Measurements from ENCODE around the gene CYSLTR2. TPM values are rescaled to one million over a fixed set of nuclear protein-coding genes. Genes with fewer than 3 reads are reported as not detected.

The CYSLTR2 gene
- polyA plus RNA-seq, 1 donor (not counting 4 experiments of a cell fraction or from before 2014, with no cell fraction given), result not detected

DNA sequence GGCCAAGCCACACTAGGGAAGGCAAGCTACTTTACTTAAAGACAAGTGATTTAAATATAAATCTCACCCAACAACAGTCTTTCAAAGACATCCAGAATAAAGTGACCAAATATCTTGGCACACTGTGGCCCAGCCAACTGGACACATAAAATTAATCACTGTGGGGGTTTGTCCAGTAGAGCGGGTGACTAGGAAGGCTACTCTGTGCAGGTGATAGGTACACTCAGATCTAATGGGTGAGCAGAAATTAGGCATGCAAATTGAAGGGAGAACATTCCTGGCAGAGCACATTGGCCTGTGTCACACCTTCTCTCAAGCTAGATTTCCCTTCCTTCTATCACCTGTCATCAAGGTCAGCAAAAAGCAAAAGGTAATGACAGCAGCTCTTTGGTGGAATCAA, 23.4 kb upstream of the CYSLTR2 start:
- Histone ChIP-seq H2AFZ (ENCODE audit: control insufficient read depth, low read length) (no peak overlapping the region), H3K27ac (ENCODE audit: control insufficient read depth, insufficient read depth, low read length) (no peak overlapping the region), H3K4me2 (ENCODE audit: control insufficient read depth, extremely low read depth, insufficient read depth, low read depth, low read length) (no peak overlapping the region), H3K4me3 (ENCODE audit: control insufficient read depth in 2 of 3, extremely low read depth in 1 of 3, insufficient read depth in 2 of 3, low read depth in 1 of 3, low read length in 3 of 3) (no peak overlapping the region), H3K9me3 (ENCODE audit: control insufficient read depth, low read depth, low read length) (no peaks in the 10 kb centered on the region), H3K9me1 (ENCODE audit: control insufficient read depth, extremely low read depth, insufficient read depth, low read length) (no peaks in the 10 kb centered on the region), H3K4me1 (ENCODE audit: control insufficient read depth, extremely low read depth, insufficient read depth, low read length) (no peaks in the 10 kb centered on the region), H3K36me3 (ENCODE audit: control insufficient read depth in 2 of 2, extremely low read depth in 1 of 2, insufficient read depth in 2 of 2, low read length in 2 of 2) (no peaks in the 10 kb centered on the region), H4K20me1 (ENCODE audit: control insufficient read depth, extremely low read depth, insufficient read depth, low read length) (no peaks in the 10 kb centered on the region), H3K79me2 (ENCODE audit: control insufficient read depth, insufficient read depth, low read length) (no peaks in the 10 kb centered on the region), H3K9ac (ENCODE audit: control insufficient read depth, extremely low read depth, insufficient read depth, low read length) (no peak overlapping the region), H3K27me3 (ENCODE audit: control insufficient read depth, extremely low read depth, insufficient read depth, low read length) (no peaks in the 10 kb centered on the region)
- no peak for DNase-seq (ENCODE audit: low read depth, low spot score)
- no peak for FAIRE-seq
- dilution Hi-C loops (cut with MboI; ENCODE audit: extremely low pct_ligation_motif_present, low sequenced_read_pairs), result no loop called here
- no peak for TF ChIP-seq EZH2 (IDR thresholded peaks at IDR 0.05; ENCODE audit: low read length)
- TF ChIP-seq, protein P1, sequence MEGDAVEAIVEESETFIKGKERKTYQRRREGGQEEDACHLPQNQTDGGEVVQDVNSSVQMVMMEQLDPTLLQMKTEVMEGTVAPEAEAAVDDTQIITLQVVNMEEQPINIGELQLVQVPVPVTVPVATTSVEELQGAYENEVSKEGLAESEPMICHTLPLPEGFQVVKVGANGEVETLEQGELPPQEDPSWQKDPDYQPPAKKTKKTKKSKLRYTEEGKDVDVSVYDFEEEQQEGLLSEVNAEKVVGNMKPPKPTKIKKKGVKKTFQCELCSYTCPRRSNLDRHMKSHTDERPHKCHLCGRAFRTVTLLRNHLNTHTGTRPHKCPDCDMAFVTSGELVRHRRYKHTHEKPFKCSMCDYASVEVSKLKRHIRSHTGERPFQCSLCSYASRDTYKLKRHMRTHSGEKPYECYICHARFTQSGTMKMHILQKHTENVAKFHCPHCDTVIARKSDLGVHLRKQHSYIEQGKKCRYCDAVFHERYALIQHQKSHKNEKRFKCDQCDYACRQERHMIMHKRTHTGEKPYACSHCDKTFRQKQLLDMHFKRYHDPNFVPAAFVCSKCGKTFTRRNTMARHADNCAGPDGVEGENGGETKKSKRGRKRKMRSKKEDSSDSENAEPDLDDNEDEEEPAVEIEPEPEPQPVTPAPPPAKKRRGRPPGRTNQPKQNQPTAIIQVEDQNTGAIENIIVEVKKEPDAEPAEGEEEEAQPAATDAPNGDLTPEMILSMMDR (optimal IDR thresholded peaks at IDR 0.05 in 1 of 3, IDR thresholded peaks at IDR 0.05 in 1 of 3, conservative IDR thresholded peaks at IDR 0.05 in 1 of 3; ENCODE audit: extremely low read depth in 1 of 3, insufficient read depth in 2 of 3, low read length in 3 of 3), result no peak

DNA sequence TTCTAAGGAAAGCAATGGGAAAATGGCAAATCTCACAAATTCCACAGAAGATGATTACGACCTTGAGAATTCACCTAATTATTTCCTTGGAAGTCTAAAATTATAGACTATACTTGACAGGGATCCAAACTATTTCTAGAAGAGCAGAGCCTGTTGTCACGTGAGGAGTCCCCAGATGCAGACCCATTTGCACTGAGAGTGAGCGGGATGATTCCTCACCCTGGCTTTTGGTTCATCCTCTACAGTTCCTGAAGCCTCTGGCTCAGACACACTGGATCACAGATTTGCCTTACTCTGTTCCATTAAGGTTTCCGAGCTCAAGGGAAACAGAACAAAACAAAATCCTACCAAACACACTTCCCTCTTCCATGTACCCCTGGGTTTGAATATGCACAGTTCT, 23.0 kb upstream of the CYSLTR2 start:
- Histone ChIP-seq H3K9me3 (ENCODE audit: control insufficient read depth, low read depth, low read length) (no peaks in the 10 kb centered on the region), H3K4me3 (ENCODE audit: control insufficient read depth in 2 of 3, extremely low read depth in 1 of 3, insufficient read depth in 2 of 3, low read depth in 1 of 3, low read length in 3 of 3) (no peak overlapping the region), H3K27me3 (ENCODE audit: control insufficient read depth, extremely low read depth, insufficient read depth, low read length) (no peaks in the 10 kb centered on the region), H3K79me2 (ENCODE audit: control insufficient read depth, insufficient read depth, low read length) (no peaks in the 10 kb centered on the region), H3K9ac (ENCODE audit: control insufficient read depth, extremely low read depth, insufficient read depth, low read length) (no peak overlapping the region), H2AFZ (ENCODE audit: control insufficient read depth, low read length) (no peak overlapping the region), H3K4me1 (ENCODE audit: control insufficient read depth, extremely low read depth, insufficient read depth, low read length) (no peaks in the 10 kb centered on the region), H3K36me3 (ENCODE audit: control insufficient read depth in 2 of 2, extremely low read depth in 1 of 2, insufficient read depth in 2 of 2, low read length in 2 of 2) (no peaks in the 10 kb centered on the region), H3K4me2 (ENCODE audit: control insufficient read depth, extremely low read depth, insufficient read depth, low read depth, low read length) (no peak overlapping the region), H3K27ac (ENCODE audit: control insufficient read depth, insufficient read depth, low read length) (no peak overlapping the region), H4K20me1 (ENCODE audit: control insufficient read depth, extremely low read depth, insufficient read depth, low read length) (no peaks in the 10 kb centered on the region), H3K9me1 (ENCODE audit: control insufficient read depth, extremely low read depth, insufficient read depth, low read length) (no peaks in the 10 kb centered on the region)
- dilution Hi-C loops (cut with MboI; ENCODE audit: extremely low pct_ligation_motif_present, low sequenced_read_pairs), result no loop called here
- no peak for DNase-seq (ENCODE audit: low read depth, low spot score)
- no peak for TF ChIP-seq EZH2 (IDR thresholded peaks at IDR 0.05; ENCODE audit: low read length)
- TF ChIP-seq, protein P1 (optimal IDR thresholded peaks at IDR 0.05 in 1 of 3, IDR thresholded peaks at IDR 0.05 in 1 of 3, conservative IDR thresholded peaks at IDR 0.05 in 1 of 3; ENCODE audit: extremely low read depth in 1 of 3, insufficient read depth in 2 of 3, low read length in 3 of 3), result no peak
- no peak for FAIRE-seq
